Ovary (tissue), 9 donors: ENCODE data around the gene TDP1. TPM values are rescaled to one million over a fixed set of nuclear protein-coding genes. Genes with fewer than 3 reads are reported as not detected.

ENCODE experiments used
- DNase-seq, 5 donors: peaks; one replicate each; pipeline ENCODE4 v3.0.0-alpha.2; 2019 to 2020
- H3K27ac ChIP-seq, 2 donors: fragments of 200-600 bp; one replicate each; pipeline versions ENCODE4 v1.5.1 to v1.8.0; 2019 to 2022
- H3K27me3 ChIP-seq: fragments of 200-600 bp; one replicate; pipeline ENCODE4 v1.8.0; 2022
- H3K36me3 ChIP-seq: fragments of 200-600 bp; sonication (generic); one replicate; pipeline ENCODE4 v1.5.1; 2019
- H3K4me1 ChIP-seq: one replicate; pipeline ENCODE4 v1.8.1; 2013; ENCODE audit warnings: mild to moderate bottlenecking, moderate library complexity; ENCODE audit not compliant: insufficient read depth
- H3K4me3 ChIP-seq: fragments of 200-600 bp; sonication (generic); one replicate; pipeline ENCODE4 v1.5.1; 2017
- H3K9me3 ChIP-seq, 2 donors: fragments of 200-600 bp in 1 of 2; sonication (generic) in 1 of 2; one replicate each; pipeline versions ENCODE4 v1.5.1 to v1.8.1; 2013 to 2019; ENCODE audit warnings: mild to moderate bottlenecking in 1 of 2, moderate library complexity in 1 of 2
- CTCF ChIP-seq, 3 donors: fragments of 450-650 bp in 2 of 3; fragments of 200-600 bp in 1 of 3; IDR thresholded peaks; one replicate each; pipeline versions ENCODE4 v1.5.1 to v1.8.0; 2016 to 2022; ENCODE audit warnings: antibody characterized with exemption in 3 of 3, mild to moderate bottlenecking in 1 of 3
- EP300 ChIP-seq: sonication (generic); formaldehyde crosslinking; IDR thresholded peaks from one replicate; pipeline ENCODE4 v1.6.1; 2017; ENCODE audit warnings: antibody characterized with exemption
- POLR2A ChIP-seq: fragments of 450-650 bp; IDR thresholded peaks from one replicate; pipeline ENCODE4 v1.6.1; 2017; ENCODE audit warnings: antibody characterized with exemption, mild to moderate bottlenecking, moderate library complexity
- whole genome bisulfite sequencing, 3 donors: extraction: QIAGEN DNeasy Blood & Tissue Kit in 1 of 3; methylation state at CpG; one replicate each; pipeline versions ENCODE4 v1.1.5 to v1.1.7; 2013 to 2017; 5-methylcytosine and 5-hydroxymethylcytosine counted together
- intact Hi-C, 4 donors: fragments of 100-400 bp; cut with DNase I; formaldehyde crosslinking; loops; one replicate each; pipeline versions ENCODE4 v1.11.0 to v1.15.1; 2022 to 2023
- polyA plus RNA-seq, 2 donors: library from polyadenylated mRNA; stranded (reverse); fragments of 200-250 nt in 1 of 2; fragments of 350-450 nt in 1 of 2; fragmentation: Illumina TruSeq in 1 of 2; extraction: RNeasy Lipid Tissue Mini Kit (QIAGEN cat#74804) in 1 of 2; gene quantifications; one replicate each; pipeline ENCODE4 v1.2.3, GENCODE V29; 2013 to 2014
- total RNA-seq, 7 donors: library from RNA; depleted of rRNA in 2 of 7; stranded (reverse); fragments of >200 nt in 2 of 7; fragmentation: NEBNext Ultra II Directional in 3 of 7; extraction: Animal tissue kit (Norgen Biotek cat#: 25700) in 3 of 7; gene quantifications; one replicate each; pipeline versions ENCODE4 v1.1.0 to v1.2.4, GENCODE V29; 2016 to 2023
- donor health status: DM: no; HTN: no; CAD: no; lungs with moderate emphysema.
- donor health status: DM: no; HTN: no; CAD: no.
- donor health status: Bipolar disorder and iron deficiency.
- donor health status: DM: yes; HTN: yes; CAD: no.
- donor health status: DM: no; HTN: no; CAD: no.
- donor health status: DM: yes; HTN: yes; CAD: no.

The TDP1 gene
- total and polyA plus RNA-seq, 9 donors = 5.4 to 14.5 (median 9.9) TPM

- no peak overlapping the region for H3K4me3 ChIP-seq
- intact Hi-C loops = no loop called here
- TF ChIP-seq CTCF (IDR thresholded peaks at IDR 0.05) (no peak), POLR2A (no peak), EP300 (no peak)
- WGBS, 3 donors = 92 to 95% (median 92%) methylated on average over 13 of the region's 13 CpGs
- H3K4me1 ChIP-seq = no peaks in the 10 kb centered on the region
- no peak for DNase-seq
- H3K36me3 ChIP-seq = no peaks in the 10 kb centered on the region
- no peaks in the 10 kb centered on the region for H3K9me3 ChIP-seq
- no peak overlapping the region for H3K27ac ChIP-seq
- H3K27me3 ChIP-seq = no peaks in the 10 kb centered on the region
These were observed 28.4 kb upstream of the TDP1 start for GRCh38 chr14:89927186-89927865.

- TF ChIP-seq CTCF (IDR thresholded peaks at IDR 0.05) (no peak), EP300 (no peak), POLR2A (no peak)
- no peak for DNase-seq
- no peaks in the 10 kb centered on the region for H3K4me1 ChIP-seq
- H3K27ac ChIP-seq = no peak overlapping the region
- no peaks in the 10 kb centered on the region for H3K9me3 ChIP-seq
- intact Hi-C loops = no loop called here
- WGBS, 3 donors = 58 to 66% (median 61%) methylated on average over 6 of the region's 6 CpGs
- H3K36me3 ChIP-seq = no peaks in the 10 kb centered on the region
- H3K4me3 ChIP-seq = no peak overlapping the region
- H3K27me3 ChIP-seq = no peaks in the 10 kb centered on the region
These were observed 22.7 kb upstream of the TDP1 start for GRCh38 chr14:89933002-89933401.

- TF ChIP-seq POLR2A (no peak), CTCF (IDR thresholded peaks at IDR 0.05) (no peak), EP300 (no peak)
- DNase-seq = no peak
- no peaks in the 10 kb centered on the region for H3K27me3 ChIP-seq
- H3K4me1 ChIP-seq = no peaks in the 10 kb centered on the region
- 52 to 55% (median 53%) methylated on average over 3 of the region's 3 CpGs for WGBS, 3 donors
- intact Hi-C loops = no loop called here
- no peaks in the 10 kb centered on the region for H3K36me3 ChIP-seq
- no peak overlapping the region for H3K4me3 ChIP-seq
- no peaks in the 10 kb centered on the region for H3K9me3 ChIP-seq
- no peak overlapping the region for H3K27ac ChIP-seq
These were observed 19.0 kb upstream of the TDP1 start for GRCh38 chr14:89936654-89937185.

GRCh38 chr14:89941830-89942377 is 13.8 kb upstream of the TDP1 start:
- TF ChIP-seq CTCF (IDR thresholded peaks at IDR 0.05) = no peak
- no peak for TF ChIP-seq EP300
- TF ChIP-seq POLR2A = no peak
- H3K27me3 ChIP-seq = no peaks in the 10 kb centered on the region
- intact Hi-C loops = loop anchor here in 1 of 4 donors (10.0 kb wide), 1 partner anchor 1333 kb away; no protein-coding TSS in a partner anchor
- H3K4me3 ChIP-seq = no peak overlapping the region
- no peaks in the 10 kb centered on the region for H3K4me1 ChIP-seq
- WGBS, 3 donors = 75 to 84% (median 75%) methylated on average over 2 of the region's 2 CpGs
- H3K9me3 ChIP-seq = no peaks in the 10 kb centered on the region
- no peaks in the 10 kb centered on the region for H3K36me3 ChIP-seq
- DNase-seq = no peak
- no peak overlapping the region for H3K27ac ChIP-seq
